NCI-H1436 (cell line): ENCODE results near the gene GPR153.

ENCODE experiments used
- DNase-seq: peaks from one replicate; lab custom pipeline; 2025; lab: John Stamatoyannopoulos, UW

Gene GPR153

DNA sequence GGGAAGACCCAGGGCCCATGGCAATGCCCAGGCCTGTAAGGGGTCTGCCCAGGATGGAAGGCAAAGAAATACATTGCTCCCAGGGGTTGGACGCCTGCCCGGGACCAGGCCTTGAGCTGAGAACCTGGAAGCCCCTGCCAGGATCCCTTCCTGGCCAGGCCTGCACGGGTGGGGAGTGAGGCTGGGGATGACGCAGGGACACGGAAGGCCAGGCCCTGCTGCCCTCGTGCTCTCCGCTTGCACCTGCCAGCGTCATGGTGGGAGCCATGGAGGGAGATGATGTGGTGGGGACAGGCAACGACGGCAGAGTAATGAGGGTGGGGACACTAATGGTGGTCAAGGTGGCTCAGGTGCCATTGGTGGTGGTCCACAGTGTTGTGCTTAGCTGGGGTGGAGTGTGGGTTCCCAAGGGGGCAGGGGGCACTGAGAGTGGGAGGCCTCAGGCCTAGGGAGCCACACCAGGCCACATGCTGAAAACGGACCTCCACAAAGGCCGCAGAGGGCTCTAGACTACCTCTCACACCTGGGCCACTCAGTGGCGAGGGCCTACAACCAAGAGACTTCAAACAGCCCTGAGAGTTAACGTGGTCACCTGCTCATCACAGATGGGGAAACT lies 12.6 kb downstream of the GPR153 start:
- no peak for DNase-seq

DNA sequence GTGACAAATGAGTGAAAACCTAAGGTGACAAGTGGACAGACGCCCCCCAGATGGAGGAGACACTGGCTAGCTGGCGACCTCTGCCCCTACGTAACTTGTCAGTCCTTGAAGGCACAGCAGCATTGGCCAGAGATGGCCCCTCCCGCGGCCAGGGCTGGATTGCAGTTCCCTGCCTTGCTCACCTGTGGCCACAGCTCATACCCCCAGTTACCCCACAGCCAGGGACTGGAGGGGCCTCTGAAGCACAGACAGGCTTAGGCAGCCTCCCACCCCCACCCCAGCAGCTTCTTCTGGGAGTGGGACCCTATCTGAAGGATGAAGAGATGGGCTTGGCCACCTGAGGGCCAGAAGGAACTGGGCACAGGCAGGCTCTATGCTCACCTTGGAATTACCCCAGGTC lies 13.2 kb downstream of the GPR153 start:
- DNase-seq = no peak

DNA sequence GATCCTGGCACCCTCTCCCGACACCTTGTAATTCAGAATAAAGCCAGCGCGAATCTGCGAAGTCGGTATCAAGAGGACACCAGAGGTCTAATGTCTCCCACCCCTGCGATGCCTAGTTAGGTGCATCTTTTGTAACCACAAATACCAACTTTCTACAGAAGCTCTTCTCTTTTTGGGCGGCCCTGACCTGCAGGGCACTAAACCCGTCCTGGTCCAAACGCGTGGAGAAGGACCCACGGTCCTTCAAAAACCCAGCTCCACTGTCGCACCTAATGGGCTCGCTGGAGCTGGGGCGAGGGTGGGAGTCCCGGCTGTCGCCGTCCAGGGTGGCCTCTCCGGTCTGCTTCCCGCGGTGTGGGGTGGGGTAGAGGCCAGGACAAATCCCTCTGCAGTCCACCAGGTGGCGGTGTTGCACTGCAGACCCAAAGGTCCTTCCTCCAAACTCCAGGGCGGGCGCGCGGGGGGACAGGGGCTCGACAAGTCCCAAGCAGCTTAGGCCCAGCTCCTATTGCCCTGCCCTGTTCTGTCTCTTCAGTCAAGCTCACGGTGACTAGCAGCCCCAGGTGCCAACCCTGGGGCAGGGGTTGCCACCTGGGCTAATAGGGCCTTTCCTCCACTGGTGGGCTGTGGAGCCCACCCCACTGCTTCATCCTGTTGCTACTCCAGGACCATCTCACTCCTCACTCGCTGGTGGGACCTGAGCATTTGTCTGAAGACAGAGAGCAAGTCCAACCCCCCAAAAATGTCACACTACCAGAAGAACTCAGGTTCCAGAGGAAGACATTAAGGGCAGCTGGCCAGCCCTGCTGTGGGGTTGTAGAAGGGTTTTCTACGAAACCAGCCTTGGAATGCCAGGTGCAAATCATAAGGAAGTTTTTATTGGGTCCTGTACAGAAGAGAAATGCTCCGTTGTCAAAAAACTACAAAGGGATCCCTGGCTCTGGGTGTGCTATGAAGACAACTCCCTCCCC lies 14.1 kb downstream of the GPR153 start:
- peak; percentile 77 for DNase-seq

DNA sequence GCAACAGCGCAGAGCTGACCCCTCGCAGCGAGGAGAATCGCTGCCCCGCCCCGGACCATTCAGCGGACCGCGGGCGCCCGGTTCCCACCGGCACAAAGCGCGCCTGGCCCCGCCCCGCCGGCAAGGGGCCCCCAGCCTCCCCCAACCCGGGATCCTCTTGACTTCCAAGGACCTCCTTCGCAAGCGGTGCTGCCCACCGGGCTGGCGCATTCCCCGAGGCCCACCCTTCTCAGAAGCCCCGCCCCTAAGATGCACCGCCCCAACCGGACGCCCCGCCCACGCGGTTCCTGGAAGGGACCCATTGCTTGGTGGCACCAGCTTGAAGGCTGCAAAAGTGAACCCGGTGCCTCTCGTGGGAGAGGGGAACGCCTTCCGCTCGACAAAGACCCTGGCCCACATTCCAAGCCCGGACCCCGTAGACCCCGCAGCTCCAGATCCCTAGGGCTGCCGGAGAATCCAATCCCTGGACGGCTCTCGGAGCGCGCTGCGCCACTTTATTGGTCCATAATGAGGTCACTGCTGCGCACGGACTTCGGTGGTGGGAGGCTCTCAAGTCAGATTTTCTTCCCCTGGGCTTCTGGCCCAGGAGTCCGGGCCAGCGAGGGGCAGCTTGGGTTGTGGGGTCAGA lies 14.9 kb downstream of the GPR153 start:
- peak; percentile 69 for DNase-seq

DNA sequence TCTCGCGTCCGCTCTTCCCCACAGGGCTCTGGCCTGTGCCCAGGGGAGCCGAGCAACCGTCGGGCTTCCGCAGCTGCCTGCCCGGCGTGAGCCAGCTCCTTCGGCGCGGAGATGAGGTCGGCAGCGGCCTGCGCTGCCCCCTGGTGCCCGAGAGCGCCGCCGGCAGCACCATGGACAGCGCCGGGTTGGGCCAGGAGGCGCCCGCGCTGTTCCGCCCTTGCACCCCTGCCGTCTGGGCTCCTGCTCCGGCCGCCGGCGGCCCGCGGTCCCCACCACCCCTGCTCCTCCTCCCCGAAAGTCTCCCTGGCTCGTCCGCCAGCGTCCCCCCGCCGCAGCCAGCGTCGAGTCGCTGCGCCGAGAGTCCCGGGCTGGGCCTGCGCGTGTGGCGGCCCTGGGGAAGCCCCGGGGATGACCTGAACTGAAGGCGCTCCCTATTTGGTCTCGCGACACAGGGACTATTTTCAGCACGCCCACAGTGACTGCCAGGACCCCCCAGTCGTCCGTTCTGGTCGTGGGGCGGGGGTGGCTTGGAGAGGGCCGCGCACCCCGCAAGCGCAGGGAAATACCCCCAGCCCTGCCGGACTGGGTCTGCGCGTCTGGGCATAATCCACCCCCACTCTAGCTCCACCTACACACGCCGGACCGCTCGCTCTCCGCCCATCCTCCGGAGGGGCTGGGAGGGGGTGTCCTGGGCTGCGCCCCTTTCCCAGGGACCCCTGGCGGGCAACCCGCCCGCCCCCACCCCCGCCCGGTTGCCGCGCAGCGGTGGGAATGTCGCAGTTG lies 15.6 kb downstream of the GPR153 start:
- peak; percentile 78 for DNase-seq

DNA sequence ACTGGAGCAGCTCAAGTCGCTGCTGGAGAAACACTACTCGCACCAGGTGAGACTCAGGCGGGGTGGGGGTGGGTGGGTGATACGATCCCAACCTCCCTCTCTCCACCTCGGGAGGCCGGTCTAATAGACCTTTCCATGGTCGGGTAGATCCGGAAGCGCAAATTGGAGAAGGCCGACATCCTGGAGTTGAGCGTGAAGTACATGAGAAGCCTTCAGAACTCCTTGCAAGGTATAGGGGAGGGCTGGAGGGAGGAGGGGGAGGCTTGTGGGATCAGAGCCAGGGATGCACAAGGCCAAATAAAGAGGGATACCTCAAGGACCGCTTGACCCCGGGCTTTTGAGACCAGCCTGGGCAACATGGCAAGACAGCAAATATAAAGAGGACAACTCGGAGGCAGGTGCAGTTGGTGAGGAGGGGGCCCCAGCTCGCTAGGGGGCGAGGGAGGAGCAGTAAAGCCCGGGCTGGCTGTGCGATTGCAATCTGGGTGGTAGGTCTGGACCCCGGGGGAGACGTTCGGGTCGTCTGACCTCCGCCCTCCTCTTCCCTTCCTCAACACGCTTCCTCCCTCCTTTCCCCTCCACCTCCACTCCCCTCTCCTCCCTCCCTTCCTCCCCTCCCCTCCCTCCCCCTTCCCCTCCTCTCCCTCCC lies 16.4 kb downstream of the GPR153 start:
- no peak for DNase-seq

DNA sequence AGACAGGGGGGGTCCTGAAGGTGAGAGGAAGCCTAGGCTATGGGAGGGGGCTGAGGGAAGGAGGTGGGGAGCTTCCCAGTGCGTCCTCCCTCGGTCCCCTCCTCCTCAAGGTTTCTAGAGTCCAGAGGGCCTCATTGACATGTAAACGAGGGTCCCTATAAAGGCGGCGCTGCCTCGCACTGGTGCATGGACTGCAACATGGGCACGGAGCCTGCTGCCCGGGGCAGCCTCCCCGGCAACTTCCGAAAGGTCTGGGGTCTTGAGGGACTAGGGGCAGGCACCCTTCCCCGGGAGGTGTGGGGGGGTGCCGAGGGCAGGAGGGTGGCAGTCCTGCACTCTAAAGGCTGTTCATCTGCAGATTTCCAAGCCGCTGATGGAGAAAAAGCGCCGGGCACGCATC lies 16.9 kb downstream of the GPR153 start, which contains the start of gene HES3:
Gene HES3 (plus strand): TSS at position 187 of the 400 bp plus-strand sequence. CDS start 187 bp downstream, at position 374.
- DNase-seq = no peak

DNA sequence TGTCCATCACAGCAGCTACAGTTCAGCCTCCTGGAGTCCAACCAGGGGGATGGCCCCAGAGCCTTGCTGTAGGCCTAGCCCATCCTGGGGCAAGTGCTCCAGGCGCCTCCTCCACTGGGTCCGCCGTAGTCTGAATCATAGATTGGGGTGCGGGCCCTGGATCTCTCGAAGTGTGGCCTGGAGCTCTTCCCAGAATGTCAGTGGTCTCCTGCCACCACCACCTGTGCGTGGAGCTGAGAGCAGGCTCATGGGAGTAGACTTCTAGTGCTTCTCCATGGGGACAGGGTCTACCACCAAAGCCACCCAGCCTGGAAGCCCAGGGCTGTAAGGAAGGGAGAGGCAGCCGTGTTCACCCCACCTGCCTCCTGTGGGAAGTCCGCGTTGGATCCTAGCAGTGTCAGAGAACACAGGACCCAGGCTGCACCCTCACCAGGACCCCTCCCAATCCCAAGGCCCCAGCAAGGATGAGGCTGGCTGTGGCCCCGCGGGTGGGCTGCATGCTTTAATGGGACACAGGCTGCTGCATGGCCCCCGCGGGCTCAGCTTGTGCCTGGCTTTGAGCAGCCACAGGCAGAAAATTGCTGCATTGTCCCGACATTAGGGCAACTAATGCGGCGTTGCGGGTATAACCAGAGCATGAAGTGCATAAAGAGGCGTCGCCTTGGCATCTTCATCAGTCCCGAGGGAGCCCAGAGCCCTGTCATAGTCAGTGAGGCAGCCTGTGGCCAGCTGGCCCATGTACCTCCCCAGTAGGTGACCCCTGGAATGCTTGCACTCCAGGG lies 17.7 kb downstream of the GPR153 start:
- DNase-seq = no peak

DNA sequence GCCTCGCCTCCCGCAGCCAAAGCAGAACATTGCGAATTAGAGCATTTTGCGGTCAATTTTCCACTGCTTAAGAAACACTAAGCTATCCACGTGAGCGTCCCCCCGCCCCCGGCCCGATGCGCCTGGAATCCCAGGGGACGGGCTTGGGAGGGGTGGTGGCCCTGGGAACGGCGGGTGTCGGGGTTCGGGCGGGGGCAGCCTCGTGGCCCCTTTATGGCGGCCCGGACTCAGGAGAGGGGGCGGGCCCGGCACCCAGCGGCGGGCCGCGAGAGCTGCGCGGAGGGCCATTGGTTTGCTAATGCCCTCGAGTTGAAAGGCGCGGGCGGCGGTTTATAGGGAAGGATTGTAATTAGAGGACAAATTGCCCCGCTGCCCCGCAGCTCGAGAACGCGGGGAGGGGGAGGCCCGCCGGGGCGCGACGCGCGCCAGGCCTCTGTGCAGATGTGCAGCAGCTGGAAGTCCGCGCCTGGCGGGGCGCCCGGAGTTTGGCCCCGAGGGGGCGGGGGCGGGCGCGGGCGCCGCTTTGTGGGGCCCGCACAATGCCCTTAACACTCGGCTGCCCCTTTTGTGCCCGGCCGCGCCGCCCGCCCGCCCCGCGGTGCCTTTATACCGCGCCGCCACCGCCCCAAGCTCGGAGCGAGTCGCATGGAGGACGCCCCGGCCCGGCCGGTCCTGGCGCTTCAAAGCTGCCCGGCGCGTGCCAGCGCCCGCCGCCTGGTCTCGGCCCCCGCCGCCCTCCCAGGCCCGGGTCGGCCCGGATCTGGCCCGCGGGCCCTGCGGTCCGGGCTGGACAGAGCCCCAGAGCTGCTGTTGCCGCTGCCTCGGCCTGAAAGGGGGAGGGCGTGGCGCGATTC lies 18.8 kb downstream of the GPR153 start:
- no peak for DNase-seq

DNA sequence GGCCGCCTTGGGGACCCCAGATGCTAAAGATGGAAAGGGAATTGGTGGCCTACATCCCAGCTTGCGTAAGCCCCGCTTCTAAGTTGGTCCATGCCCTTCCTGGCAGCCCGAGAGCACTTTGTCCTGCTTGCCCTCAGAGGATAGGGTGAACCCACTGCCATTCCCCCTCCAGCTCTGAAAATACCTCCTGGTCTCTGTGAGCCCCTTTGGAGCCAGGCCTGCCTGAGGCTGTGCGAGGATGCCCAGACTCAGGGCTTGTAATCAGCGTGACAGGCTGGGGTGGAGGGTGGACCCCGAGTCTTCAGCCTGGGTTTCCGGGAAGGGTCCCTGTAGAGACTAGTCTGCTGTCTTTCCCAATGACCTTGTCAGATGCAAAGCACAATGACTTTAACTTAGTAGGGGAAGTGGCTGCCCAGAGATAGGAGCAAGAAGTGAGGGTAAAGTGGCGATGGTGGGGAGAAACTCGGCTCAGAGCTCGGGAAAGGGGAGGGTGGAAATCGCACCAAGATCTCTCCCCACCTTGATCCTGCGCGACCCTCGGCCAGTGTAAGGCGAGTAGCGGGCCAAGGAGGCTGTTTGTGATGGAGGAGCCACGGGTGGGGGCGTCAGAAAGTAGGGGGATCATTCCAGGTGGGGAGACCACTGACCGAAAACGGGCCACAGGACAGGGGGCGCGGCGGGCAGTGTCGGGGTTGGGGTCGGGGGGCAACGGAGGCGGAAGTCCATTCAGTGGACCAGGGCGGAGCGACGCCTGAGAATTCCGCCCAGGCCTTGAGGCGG lies 19.6 kb downstream of the GPR153 start:
- DNase-seq = no peak

DNA sequence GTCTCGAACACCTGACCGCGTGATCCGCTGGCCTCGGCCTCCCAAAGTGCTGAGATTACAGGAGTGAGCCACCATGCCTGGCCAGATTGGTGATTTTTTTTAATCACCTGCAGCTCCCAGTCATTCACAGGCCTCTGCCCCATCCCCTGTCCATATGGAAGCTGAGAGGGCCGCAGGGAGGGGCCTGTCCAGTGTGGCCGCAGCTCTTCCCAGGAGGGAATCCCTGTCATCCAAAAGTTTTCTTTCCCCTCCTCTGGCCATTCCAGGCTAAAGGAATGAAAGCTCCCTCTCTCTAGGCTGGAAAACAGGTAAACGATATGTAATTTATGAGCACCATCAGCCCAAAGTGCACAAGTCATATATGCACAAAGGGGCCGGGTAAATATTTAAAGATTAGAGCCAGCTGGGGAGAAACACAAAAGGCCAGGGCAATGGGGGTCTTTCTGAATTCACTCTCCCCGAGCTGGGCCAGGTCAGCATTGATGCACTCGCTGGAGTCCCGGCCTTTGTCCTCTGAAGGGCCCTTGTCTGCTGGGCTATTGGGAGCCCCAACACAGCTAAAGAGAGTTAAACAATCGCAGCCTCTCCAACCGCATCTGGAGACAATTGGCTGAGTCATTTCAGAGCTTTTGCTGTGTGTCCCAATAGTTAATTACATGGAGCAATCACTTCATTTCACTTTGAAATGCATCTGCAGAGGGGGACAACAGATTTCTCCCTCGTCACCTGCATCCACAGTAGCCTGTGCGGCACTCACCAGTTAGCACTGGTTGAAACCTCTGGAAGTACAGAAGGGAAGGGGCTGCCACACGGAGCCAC lies 20.7 kb downstream of the GPR153 start:
- DNase-seq = peak; percentile 15

DNA sequence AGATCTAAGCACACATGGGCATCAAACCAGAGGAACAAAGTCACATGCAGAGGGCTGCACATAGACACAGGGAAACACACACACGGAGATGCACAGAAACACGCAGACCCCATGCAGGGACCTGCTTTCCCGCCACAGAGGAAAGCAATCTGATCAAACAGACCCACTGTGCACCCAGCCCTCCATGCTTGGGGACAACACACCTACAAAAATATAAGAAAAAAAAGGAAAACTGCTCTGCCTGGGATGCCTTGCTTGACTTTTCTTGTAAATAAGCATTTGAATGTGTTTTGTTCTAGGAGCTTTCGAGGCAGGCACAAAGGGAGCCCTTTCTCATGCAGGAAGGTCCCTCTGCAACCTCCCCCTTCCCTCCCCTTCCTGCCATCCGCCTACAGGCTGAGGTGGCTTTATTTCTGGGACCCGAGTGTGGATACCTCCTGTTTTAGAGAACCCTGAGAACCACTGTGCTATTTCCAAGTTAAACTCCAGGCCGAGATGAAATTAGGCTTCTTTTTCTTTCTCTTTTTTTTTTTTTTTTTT lies 21.6 kb downstream of the GPR153 start:
- DNase-seq = no peak

DNA sequence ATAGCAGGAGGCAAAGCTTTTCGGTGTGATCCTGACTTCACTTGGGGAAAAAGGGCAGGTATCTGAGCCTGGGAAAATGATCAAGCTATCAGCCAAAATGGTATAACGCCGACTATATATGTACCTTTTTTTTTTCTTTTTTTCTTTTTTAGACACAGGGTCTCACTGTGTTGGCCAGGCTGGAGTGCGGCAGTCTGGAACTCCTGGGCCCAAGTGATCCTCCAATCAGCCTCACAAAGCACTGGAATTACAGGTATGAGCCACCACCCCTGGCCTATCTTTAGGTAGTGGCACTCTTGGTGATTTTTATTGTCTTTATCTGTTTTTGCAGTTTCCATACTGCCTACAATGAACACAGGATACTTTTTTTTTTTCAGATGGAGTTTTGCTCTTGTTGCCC lies 23.8 kb downstream of the GPR153 start:
- DNase-seq = no peak

DNA sequence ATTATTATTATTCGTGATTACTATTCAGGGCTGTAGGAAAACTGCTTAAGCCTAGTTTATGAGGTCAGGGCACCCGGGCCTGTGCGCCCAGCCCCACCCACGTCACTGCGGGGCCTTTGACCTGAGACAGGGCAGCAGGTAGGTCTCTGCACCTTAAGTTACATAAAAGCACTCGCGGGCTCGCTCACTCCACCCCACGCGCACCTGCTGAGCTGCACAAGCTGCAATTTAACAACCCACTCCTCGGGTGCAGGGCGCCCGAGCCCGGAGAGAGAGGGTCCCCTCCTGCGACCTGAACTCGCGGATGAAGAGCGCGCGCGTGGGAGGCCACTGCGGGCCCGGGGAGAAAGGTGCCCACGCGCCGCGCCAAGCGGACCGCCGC lies 25.6 kb downstream of the GPR153 start:
- DNase-seq = no peak

DNA sequence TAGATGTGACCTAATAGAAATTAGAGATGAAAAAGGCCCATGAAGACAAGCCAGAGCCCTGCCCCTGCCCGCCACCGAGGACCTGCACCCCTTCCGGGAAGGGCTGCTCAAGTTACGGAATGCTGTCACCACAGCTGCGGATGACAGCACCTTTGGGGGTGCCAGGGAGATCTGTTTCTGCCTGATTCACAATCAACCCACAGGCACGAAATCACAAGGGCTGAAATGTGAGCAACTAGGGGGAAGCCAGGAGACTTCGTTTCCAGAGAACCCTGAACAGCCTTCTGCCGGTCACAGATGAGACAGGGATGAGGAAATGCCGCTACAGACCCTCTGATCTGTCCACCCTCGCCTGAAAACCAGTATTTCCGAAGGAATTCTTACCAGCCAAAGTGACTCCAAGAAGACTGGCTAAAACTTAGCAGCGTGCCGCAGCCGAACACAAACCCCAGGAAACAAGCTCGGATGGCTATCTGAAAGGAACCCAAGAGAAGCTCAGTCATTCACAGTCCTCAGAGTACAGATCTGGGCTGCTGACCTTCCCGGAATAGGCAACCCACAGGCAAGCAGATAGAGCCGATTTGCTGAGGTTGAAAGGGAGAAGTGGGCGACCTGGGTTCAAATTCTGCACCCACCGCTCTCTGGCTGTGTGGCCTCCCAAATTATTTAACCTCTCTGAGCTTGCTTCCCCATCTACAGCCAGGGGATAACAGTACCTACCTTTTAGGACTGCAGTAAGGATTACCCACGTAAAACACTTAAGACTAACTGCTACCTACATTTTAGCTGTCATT lies 26.2 kb downstream of the GPR153 start:
- DNase-seq = no peak

DNA sequence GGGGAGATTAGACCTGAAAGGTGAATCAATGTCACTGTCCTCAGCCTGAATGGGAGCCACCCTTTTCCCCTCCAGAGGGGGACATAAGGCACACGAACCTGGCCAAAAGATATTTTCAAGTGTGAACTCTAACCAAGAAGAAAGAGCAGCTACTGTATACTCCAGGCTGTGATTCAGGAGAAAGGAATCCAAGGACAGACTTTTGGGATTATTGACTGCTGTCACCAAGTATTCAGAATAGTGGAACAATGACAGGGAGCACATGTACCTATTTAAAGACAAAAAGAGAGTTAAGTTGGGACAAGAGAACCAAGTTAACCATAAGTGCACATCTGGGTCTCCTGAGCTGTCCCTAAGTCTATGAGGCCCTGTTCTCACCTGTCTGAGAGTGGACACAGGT lies 27.5 kb downstream of the GPR153 start:
- no peak for DNase-seq

DNA sequence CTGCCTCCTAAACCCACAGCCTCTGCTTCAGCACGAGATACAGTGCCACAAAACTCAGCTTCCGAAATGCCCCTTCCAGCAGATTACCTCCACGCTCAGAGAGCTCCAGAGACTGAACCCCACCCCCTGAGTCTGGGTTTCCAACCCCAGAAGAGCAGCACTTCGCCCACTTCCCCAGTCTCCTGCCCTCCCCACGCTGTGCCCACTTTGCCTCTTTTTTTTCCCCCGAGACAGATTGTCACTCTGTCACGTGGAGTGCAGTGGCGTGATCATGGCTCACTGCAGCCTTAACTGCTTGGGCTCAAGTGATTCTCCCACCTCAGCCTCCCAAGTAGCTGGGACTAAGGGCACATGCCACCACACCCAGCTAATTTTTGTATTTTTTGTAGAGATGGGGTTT lies 35.2 kb downstream of the GPR153 start:
- DNase-seq = no peak
